Neural cell (in vitro differentiated cells): ENCODE results near the gene TTC23. TPM values are rescaled to one million over a fixed set of nuclear protein-coding genes. Genes with fewer than 3 reads are reported as not detected.

Experiments used
- H2AFZ ChIP-seq: fragments of 200-600, 300-800 bp; sonication (generic), shearing (Covaris generic); 2 replicates; pipeline ENCODE4 v1.6.0; 2014; ENCODE audit warnings: low read depth, mild to moderate bottlenecking, antibody characterized with exemption, low read length, moderate library complexity
- H3F3A ChIP-seq: fragments of 200-600 bp; shearing (Covaris generic); 2 replicates; pipeline ENCODE4 v1.6.1; 2016; ENCODE audit warnings: mild to moderate bottlenecking, moderate library complexity, mixed read lengths, antibody characterized with exemption, low read length; ENCODE audit not compliant: insufficient read depth, poor library complexity, severe bottlenecking
- H3K27ac ChIP-seq: fragments of 200-600, 300-800 bp; sonication (generic), shearing (Covaris generic); 2 replicates; pipeline ENCODE4 v1.5.1; 2014; ENCODE audit warnings: mild to moderate bottlenecking, low read length, moderate library complexity
- H3K27me3 ChIP-seq: fragments of 300-800, 200-600 bp; sonication (generic), shearing (Covaris generic); 2 replicates; pipeline ENCODE4 v1.6.0; 2014; ENCODE audit warnings: mild to moderate bottlenecking, low read depth, low read length, moderate library complexity; ENCODE audit not compliant: insufficient read depth
- H3K36me3 ChIP-seq: fragments of 300-800, 200-600 bp; sonication (generic), shearing (Covaris generic); 2 replicates; pipeline ENCODE4 v1.5.1; 2014; ENCODE audit warnings: mild to moderate bottlenecking, antibody characterized with exemption, low read length, moderate library complexity; ENCODE audit not compliant: insufficient read depth
- H3K4me2 ChIP-seq: fragments of 300-800, 200-600 bp; sonication (generic), shearing (Covaris generic); 2 replicates; pipeline ENCODE4 v1.6.0; 2014; ENCODE audit warnings: mild to moderate bottlenecking, low read length
- H3K4me3 ChIP-seq: fragments of 300-800, 200-600 bp; sonication (generic), shearing (Covaris generic); 2 replicates; pipeline ENCODE4 v1.5.1; 2014; ENCODE audit warnings: mild to moderate bottlenecking, low read length, moderate library complexity
- H3K79me2 ChIP-seq: fragments of 200-600 bp; shearing (Covaris generic); replicated peaks from 2 replicates; pipeline ENCODE4 v1.6.0; 2014; ENCODE audit warnings: mild to moderate bottlenecking, low read length, moderate library complexity; ENCODE audit not compliant: insufficient read depth
- H3K9ac ChIP-seq: fragments of 300-800, 200-600 bp; sonication (generic), shearing (Covaris generic); 2 replicates; pipeline ENCODE4 v1.6.1; 2016; ENCODE audit warnings: mild to moderate bottlenecking, low read length, mixed read lengths
- H3K9me2 ChIP-seq: fragments of 200-600 bp; shearing (Covaris generic); 2 replicates; pipeline ENCODE4 v1.6.1; 2016; ENCODE audit warnings: mild to moderate bottlenecking, low read length, mixed read lengths; ENCODE audit not compliant: insufficient read depth
- H3K9me3 ChIP-seq: fragments of 200-600, 300-800 bp; sonication (generic), shearing (Covaris generic); 2 replicates; pipeline ENCODE4 v1.6.1; 2016; ENCODE audit warnings: mild to moderate bottlenecking, mixed run types, low read length, moderate library complexity, mixed read lengths
- H4K20me1 ChIP-seq: fragments of 200-600 bp; shearing (Covaris generic); 2 replicates; pipeline ENCODE4 v1.6.1; 2016; ENCODE audit warnings: mild to moderate bottlenecking, mixed run types; ENCODE audit not compliant: insufficient read depth
- CTCF ChIP-seq: fragments of 450-650 bp; IDR thresholded peaks from 2 replicates; pipeline ENCODE4 v1.5.1; 2014; ENCODE audit warnings: antibody characterized with exemption, mild to moderate bottlenecking, moderate library complexity; ENCODE audit not compliant: poor library complexity, severe bottlenecking
- EP300 ChIP-seq: fragments of 450-650 bp; conservative IDR thresholded peaks from 2 replicates; pipeline ENCODE4 v1.6.1; 2014; ENCODE audit warnings: antibody characterized with exemption, mild to moderate bottlenecking, moderate library complexity; ENCODE audit not compliant: poor library complexity, severe bottlenecking
- EZH2 ChIP-seq: fragments of 200-600, 300-800 bp; shearing (Covaris generic), sonication (generic); IDR thresholded peaks from 2 replicates; pipeline ENCODE4 v1.6.1; 2014; ENCODE audit warnings: antibody characterized with exemption, low read length, borderline replicate concordance, mild to moderate bottlenecking; ENCODE audit not compliant: insufficient read depth, poor library complexity, severe bottlenecking
- MXI1 ChIP-seq: fragments of 450-650 bp; conservative IDR thresholded peaks from 2 replicates; pipeline ENCODE4 v1.6.1; 2014; ENCODE audit warnings: antibody characterized with exemption, mild to moderate bottlenecking; ENCODE audit not compliant: poor library complexity, severe bottlenecking
- POLR2AphosphoS5 ChIP-seq: IDR thresholded peaks from 2 replicates; pipeline ENCODE4 v1.6.1; 2012
- RAD21 ChIP-seq: fragments of 450-650 bp; conservative IDR thresholded peaks from 2 replicates; pipeline ENCODE4 v1.6.1; 2014; ENCODE audit warnings: antibody characterized with exemption, mild to moderate bottlenecking, moderate library complexity
- REST ChIP-seq: IDR thresholded peaks from 2 replicates; pipeline ENCODE4 v1.6.1; 2012; ENCODE audit warnings: borderline replicate concordance
- SMC3 ChIP-seq: fragments of 450-650 bp; conservative IDR thresholded peaks from 2 replicates; pipeline ENCODE4 v1.6.1; 2014; ENCODE audit warnings: antibody characterized with exemption, mild to moderate bottlenecking, moderate library complexity; ENCODE audit not compliant: poor library complexity
- TAF1 ChIP-seq: IDR thresholded peaks from 2 replicates; pipeline ENCODE4 v1.6.1; 2012; ENCODE audit warnings: low read depth
- polyA plus RNA-seq: library from polyadenylated mRNA; depleted of rRNA; stranded (reverse); fragments of >200 nt; gene quantifications from 2 replicates; pipeline ENCODE4 v1.2.3, GENCODE V29; 2014

Gene TTC23
- polyA plus RNA-seq, 1 donor from 2014 or later = 6.2 TPM

GRCh38 chr15:99098426-99098825 lies 151.0 kb downstream of the TTC23 start:
- Histone ChIP-seq H3K27me3 (peaks cover 12% of the 10 kb centered on the region), H3K9me2 (no peaks in the 10 kb centered on the region), H3F3A (no peaks in the 10 kb centered on the region), H3K79me2 (no peaks in the 10 kb centered on the region), H3K9ac (no peak overlapping the region), H3K9me3 (no peaks in the 10 kb centered on the region), H2AFZ (no peak overlapping the region), H3K4me3 (no peak overlapping the region), H3K27ac (no peak overlapping the region), H4K20me1 (no peaks in the 10 kb centered on the region), H3K4me2 (no peak overlapping the region), H3K36me3 (no peaks in the 10 kb centered on the region)
- TF ChIP-seq REST (no peak), CTCF (no peak), SMC3 (no peak), EP300 (no peak), EZH2 (no peak), RAD21 (no peak), POLR2AphosphoS5 (no peak), TAF1 (no peak), MXI1 (no peak)

GRCh38 chr15:99097441-99098410 lies 151.7 kb downstream of the TTC23 start:
- no peak overlapping the region for H2AFZ ChIP-seq

More at GRCh38 chr15:99097441-99098410, 151.7 kb downstream of the TTC23 start:
- Histone ChIP-seq H3K9ac (no peak overlapping the region), H3K79me2 (no peaks in the 10 kb centered on the region), H3K27me3 (peaks cover 12% of the 10 kb centered on the region), H3K4me2 (no peak overlapping the region), H3K9me2 (no peaks in the 10 kb centered on the region), H3K36me3 (no peaks in the 10 kb centered on the region), H4K20me1 (no peaks in the 10 kb centered on the region), H3K9me3 (no peaks in the 10 kb centered on the region), H3K4me3 (no peak overlapping the region), H3K27ac (no peak overlapping the region), H3F3A (no peaks in the 10 kb centered on the region)
- TF ChIP-seq TAF1 (no peak), CTCF (no peak), EP300 (no peak), RAD21 (no peak), EZH2 (no peak), POLR2AphosphoS5 (no peak), MXI1 (no peak), SMC3 (no peak), REST (no peak)
